ENCODE results near the gene FNDC8.

DNA sequence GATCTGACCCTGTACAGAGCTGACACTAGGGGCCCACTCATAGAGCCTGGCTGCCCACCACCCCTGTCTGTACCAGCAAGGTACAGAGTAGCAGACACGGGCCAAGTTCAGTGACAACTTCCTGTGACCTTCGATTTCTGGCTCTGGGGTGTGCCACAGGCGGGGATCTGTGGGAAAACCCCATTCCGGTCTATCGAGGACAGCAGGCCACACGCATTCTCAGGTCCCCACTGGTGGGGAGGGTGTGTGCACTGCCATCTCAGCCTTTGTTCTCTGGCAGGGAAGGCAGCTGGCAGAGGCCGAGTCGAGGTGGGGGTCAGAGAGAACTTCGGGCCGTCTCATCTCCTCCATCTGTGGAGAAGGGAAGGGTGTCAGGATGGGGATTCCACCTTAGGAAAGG, 10.7 kb downstream of the FNDC8 start:
- no peak for TF ChIP-seq POLR2A (IDR thresholded peaks at IDR 0.05; ENCODE audit: low read depth, low read length)
- no peak for TF ChIP-seq TAF1 (IDR thresholded peaks at IDR 0.05; ENCODE audit: borderline replicate concordance, low read depth, low read length)

Measured in GM12892 (cell line).